Epithelial cell of alveolus of lung (primary cell): ENCODE results near the gene REPS1. TPM values are rescaled to one million over a fixed set of nuclear protein-coding genes. Genes with fewer than 3 reads are reported as not detected.

Experiments used
- total RNA-seq: library from RNA; depleted of rRNA; stranded (reverse); fragments of >200 nt; gene quantifications from 2 replicates; pipeline ENCODE4 v1.2.1, GENCODE V29; 2015

REPS1 gene, protein sequence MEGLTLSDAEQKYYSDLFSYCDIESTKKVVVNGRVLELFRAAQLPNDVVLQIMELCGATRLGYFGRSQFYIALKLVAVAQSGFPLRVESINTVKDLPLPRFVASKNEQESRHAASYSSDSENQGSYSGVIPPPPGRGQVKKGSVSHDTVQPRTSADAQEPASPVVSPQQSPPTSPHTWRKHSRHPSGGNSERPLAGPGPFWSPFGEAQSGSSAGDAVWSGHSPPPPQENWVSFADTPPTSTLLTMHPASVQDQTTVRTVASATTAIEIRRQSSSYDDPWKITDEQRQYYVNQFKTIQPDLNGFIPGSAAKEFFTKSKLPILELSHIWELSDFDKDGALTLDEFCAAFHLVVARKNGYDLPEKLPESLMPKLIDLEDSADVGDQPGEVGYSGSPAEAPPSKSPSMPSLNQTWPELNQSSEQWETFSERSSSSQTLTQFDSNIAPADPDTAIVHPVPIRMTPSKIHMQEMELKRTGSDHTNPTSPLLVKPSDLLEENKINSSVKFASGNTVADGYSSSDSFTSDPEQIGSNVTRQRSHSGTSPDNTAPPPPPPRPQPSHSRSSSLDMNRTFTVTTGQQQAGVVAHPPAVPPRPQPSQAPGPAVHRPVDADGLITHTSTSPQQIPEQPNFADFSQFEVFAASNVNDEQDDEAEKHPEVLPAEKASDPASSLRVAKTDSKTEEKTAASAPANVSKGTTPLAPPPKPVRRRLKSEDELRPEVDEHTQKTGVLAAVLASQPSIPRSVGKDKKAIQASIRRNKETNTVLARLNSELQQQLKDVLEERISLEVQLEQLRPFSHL
- total RNA-seq: 18.1 and 24.3 TPM in 2 replicates

DNA sequence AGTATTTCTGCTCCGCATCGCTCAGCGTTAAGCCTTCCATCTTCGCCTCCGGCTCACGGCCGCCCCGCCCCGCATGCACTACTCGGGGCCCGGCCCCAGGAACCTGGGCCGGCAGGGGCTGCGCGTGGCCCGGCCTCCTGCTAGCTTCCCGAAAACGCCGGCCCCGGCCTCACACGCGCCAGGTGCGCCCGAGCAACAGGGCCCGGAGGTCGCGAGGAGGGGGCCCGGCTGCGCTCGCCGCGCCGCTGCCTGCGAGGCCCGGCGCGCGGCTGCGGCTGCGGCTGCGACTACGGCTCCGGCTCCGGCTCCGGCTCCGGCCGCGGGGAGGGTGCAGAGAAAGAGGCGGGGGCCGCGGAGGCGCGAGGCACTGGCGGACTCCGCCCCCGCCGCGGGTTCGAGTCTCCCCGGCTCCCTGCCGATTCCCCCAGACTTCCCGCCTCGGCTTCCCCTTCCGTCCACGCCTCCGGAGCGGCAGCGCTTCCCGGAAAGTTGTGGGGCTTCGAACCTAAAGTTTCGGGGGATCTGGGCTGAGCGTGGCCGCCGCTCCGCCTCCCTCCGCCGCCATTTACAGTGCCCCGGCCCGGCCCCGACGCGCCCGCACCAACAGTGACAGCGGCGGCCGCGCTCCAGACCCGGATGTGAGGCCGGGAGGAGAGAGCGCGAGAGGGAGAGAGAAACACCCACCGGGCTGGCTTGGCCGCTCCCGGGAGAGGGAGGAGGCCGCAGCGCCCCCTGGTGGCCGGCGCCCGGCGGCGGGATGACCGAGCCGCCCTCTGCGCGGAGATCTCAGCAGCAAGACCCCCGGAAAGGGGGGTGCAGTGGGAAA is at the start of gene REPS1:
Gene REPS1, minus strand, starts transcription at position 611 of the 826 bp plus-strand sequence. Its CDS starts 571 bp downstream, at position 40.

DNA sequence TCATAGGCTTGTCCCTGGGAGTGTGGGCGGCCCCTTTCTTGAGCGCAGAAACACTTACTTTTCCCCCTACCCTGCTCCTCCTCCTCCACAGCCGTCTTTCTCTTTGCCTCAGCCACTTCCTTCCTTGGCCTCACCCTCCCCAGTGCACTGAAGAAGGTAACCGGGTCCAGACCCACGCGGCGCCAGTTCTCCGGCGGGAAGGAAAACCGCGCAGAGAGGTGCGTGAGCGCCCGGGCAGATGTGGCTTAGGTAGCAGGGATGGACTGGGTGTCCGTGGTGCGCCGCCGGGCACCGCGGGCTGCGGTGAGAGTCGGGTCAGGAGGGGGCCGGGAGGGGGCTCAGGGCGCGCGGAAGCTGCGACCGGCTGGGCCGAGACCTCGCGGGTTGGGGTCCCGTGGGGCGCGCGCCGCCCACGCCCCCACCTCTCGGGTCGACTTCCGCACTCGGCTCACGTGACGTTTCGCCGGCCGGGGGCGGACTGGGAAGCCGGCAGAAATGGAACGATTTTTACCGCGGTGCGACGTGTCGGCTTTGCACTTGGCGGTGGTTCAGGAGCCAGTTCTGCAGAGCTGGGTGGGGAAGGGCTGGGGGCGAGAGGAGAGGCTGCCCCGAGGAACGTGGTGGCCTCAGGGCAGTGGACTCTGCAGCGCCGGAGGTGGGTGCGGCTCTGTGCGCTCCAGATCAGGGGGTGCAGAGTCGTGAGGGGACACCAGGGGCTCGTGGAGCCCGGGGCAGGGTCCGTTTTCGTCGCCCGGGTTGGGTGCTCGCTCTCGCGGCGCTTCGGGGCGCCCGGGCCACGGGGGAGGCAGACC is 40.8 kb upstream of the REPS1 start, which contains the start of gene ABRACL:
Gene ABRACL, plus strand, starts transcription at position 88 of the 812 bp plus-strand sequence. CDS start 5,416 bp downstream, outside the sequence.

Other genes starting within 250 kb of the REPS1 start
- 15.0 and 17.8 TPM in 2 replicates for gene CCDC28A, start 214.5 kb downstream of the REPS1 start, total RNA-seq
- gene ECT2L, start 192.2 kb downstream of the REPS1 start, total RNA-seq: not detected in 2 replicates
- gene ABRACL, start 40.5 kb upstream of the REPS1 start, total RNA-seq: 22.8 and 65.9 TPM in 2 replicates
- gene HECA, start 146.8 kb upstream of the REPS1 start, total RNA-seq: 10.6 and 19.2 TPM in 2 replicates